ENCODE data around the gene FAM156B.

GRCh38 chrX:52865343-52865998 is 31.7 kb upstream of the FAM156B start:
- TF ChIP-seq POLR2AphosphoS5 (IDR thresholded peaks at IDR 0.05; ENCODE audit: borderline replicate concordance, low read depth, low read length) (no peak), EZH2 (IDR thresholded peaks at IDR 0.05) (no peak)
